Fibroblast of skin of left biceps (primary cell): ENCODE measurements around the gene PLA1A.
"Not testable (repeated sequence)": the region's sequence is repeated elsewhere in the genome, so short reads cannot be mapped to it uniquely, and the experiment has no call there.

Experiments used
- DNase-seq, 2 experiments: peaks; one replicate each; pipeline ENCODE4 v3.0.0-alpha.2; 2013; ENCODE audit warnings: low read depth in 2 of 2

PLA1A gene, protein sequence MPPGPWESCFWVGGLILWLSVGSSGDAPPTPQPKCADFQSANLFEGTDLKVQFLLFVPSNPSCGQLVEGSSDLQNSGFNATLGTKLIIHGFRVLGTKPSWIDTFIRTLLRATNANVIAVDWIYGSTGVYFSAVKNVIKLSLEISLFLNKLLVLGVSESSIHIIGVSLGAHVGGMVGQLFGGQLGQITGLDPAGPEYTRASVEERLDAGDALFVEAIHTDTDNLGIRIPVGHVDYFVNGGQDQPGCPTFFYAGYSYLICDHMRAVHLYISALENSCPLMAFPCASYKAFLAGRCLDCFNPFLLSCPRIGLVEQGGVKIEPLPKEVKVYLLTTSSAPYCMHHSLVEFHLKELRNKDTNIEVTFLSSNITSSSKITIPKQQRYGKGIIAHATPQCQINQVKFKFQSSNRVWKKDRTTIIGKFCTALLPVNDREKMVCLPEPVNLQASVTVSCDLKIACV

DNA sequence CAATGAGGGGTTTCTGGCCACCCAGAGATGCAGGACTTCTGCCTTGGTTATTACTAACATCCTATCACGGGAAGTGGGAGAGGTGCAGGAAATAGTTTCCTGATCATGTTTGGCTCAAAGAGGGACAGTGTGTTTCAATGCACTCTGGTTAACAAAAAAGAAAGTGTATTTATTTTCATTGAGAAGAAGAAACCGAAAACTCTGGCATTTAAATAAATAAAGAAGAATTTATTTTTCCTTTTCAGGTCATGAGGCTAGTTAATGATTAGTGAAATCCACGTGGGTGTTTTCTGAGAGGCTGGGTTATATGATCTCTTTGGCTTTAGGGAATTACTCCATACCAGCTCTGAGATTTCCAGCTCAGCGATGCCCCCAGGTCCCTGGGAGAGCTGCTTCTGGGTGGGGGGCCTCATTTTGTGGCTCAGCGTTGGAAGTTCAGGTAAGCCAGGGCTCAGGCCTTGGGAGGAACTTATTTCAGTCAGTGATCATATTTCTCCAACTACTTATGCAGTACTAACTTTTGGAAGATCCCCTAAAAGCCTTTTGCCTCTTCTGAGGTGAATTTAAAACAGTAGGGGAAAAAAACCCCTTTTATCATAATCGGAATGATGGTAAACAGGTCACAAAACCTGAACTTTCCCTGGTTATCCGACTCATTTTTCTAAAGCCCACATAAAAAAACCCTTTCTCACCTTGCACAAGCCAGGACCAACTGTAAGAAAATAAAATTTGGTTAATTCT, at the start of gene PLA1A:
TSS of gene PLA1A (plus strand) at position 338 of the 741 bp plus-strand sequence. CDS start at position 367, 29 bp downstream.
- no peak for DNase-seq

DNA sequence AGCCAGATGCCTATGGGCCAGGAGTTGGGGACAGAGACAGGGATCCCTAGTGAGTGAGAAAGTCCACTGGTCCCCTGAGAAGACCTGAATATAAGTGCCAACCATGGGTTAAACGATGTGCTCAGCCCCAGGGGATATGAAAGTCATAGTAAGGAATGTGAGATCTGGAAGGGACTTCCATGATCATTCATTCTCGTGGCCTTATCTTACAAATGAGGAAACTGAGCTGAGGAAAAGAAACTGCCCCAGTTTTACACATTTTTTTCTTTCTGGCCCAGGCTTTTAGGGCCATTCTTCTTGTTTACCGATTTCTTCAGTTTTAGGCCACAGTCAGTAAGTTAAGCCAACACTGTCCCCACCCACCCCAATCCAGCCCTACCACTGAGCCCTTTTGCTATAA, 49.3 kb upstream of the PLA1A start:
- no peak for DNase-seq

- DNase-seq: no peak
These were observed 47.3 kb upstream of the PLA1A start for GRCh38 chr3:119550192-119550910.

GRCh38 chr3:119551598-119551997, 46.1 kb upstream of the PLA1A start:
- DNase-seq: no peak

- DNase-seq: not testable (repeated sequence)
These were observed 44.8 kb upstream of the PLA1A start for GRCh38 chr3:119552928-119553327.

- no peak for DNase-seq
These were observed 43.8 kb upstream of the PLA1A start for GRCh38 chr3:119553823-119554415.

DNA sequence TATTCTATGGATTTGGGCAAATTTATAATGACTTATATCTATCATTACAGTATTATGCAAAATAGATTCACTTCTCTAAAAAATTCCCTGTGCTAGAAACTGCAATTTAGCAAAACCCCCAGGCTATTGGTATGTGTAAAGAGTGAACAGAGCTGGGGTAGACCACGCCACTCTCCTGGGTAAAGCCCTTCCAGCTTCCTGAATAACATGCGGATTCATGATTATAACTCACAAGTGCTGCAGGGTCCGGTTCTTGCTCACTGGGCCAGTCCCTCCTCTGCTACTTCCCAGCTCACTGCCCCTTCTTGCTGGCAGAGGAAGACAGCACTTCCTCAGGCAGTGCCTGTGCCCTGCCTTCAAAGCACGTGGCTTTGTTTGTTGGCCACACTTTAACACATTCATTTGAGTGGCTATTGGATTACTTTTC, 42.4 kb upstream of the PLA1A start:
- DNase-seq: no peak

- no peak for DNase-seq
These were observed 41.8 kb upstream of the PLA1A start for GRCh38 chr3:119555929-119556328.

DNA sequence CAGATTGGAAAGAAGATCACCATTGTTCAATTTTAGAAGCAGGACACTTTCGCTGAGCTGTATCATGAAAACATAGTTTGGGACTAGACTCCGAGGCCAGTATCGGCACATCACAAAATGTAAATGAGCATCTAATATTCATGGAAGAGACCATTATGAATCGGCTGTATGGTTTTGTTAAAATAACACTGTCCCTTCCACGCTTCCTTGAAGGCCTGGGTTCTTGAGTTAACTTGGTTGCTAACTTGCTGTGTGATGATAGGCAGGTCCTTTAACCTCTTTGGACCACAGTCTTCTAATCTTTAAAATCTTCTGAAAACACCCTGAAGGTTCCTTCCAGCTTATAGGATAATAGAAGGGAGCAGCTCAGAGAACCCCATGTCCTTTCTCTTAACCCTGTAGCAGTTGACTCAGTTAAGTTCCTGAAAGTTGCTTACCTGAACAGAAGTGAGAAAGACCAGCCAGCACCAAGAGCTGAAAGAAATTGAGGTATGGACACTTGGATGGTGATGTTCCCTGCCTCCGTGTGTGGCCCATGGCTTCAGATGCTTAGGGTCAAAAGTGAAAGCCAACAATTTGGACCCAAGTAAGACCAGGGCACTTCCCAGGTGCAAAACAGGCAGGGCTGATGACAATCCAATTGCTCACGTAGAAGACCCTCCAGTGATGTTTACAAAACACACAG, 40.4 kb upstream of the PLA1A start:
- DNase-seq: no peak

GRCh38 chr3:119557877-119558269, 39.8 kb upstream of the PLA1A start:
- no peak for DNase-seq

DNA sequence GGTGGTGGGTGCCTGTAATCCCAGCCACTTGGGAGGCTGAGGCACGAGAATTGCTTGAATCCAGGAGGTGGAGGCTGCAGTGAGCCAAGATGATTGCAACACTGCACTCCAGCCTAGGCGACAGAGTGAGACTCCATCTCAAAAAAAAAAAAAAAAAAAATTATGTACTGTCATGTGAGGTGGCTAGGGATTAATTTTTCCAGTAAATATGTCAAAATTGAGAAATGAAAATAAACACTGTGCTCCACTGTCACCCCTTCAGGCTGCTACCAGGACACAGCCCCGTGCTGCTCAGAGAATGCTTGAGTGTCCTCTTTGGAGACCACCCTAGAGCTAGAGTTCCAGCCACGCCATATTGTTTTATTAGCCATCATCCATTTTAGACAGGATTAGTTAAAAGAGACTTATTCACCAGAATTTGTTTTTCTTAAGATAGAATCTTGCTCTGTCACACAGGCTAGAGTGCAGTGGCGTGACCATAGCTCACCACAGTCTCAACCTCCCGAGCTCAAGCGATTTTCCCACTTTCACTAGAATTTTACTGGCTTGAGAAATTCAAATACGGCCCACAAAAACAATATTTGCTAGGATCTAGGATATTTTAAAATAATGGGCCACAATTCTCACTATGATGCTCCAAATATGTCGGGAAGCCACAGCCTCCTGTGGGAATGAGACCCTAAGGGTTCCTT, 38.9 kb upstream of the PLA1A start:
- no peak for DNase-seq

- no peak for DNase-seq
These were observed 38.2 kb upstream of the PLA1A start, which contains the start of gene CD80 for GRCh38 chr3:119559441-119559963. Gene CD80 (minus strand): TSS chr3:119559614. CDS start chr3:119557728, 1,886 bp downstream.

- no peak for DNase-seq
These were observed 37.5 kb upstream of the PLA1A start for GRCh38 chr3:119560160-119560559.

DNA sequence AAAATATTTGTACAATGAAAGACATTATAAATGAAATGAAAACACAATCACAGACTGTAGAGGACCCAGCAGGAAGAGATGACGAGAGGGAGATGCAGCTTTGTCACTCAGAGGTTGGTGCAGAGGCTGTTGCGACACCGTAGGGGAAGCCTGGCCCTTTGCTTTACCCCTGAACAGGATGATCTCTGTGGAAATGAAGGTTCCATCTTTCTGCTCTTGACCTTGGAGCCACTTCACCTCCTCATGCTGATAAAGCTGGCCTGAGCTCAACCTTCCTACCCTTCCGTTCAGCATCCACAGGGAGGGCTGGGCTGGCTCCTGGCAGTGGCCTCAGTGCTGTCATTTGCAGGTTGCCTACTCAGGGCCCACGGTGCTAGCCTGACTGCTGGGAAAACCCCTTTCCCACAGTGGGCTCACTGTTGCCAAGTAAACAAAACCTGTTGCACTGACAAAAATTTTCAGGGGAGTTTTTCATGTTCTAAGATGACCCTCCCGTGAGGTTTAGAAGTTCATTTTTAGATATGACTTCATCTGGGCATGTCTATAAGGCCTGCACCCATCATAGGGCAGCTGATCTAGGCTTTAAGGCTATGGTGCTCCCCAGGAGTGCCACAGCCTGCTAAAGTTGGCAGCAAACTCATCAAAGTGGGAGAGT, 35.3 kb upstream of the PLA1A start:
- DNase-seq: no peak

GRCh38 chr3:119563334-119563733, 34.4 kb upstream of the PLA1A start:
- not testable (repeated sequence) for DNase-seq

DNA sequence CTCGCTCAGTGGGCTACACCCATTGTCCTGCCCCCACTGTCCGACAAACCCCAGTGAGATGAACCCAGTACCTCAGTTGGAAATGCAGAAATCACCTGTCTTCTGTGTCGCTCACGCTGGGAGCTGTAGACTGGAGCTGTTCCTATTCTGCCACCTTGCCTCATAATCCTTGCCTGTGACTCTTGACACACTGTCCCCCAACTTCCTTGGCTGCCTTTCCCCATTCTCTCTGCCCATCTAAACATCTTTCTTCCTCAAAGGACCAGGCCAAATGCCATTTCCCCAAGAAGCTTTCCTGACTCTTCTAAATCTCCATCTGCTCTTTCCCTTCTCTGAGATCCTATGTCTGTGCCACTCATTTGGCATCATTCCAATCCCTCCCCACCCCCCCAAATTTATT, 28.5 kb upstream of the PLA1A start:
- DNase-seq: no peak

GRCh38 chr3:119570229-119570628, 27.5 kb upstream of the PLA1A start:
- no peak for DNase-seq

- no peak for DNase-seq
These were observed 26.5 kb upstream of the PLA1A start for GRCh38 chr3:119571230-119571629.

DNA sequence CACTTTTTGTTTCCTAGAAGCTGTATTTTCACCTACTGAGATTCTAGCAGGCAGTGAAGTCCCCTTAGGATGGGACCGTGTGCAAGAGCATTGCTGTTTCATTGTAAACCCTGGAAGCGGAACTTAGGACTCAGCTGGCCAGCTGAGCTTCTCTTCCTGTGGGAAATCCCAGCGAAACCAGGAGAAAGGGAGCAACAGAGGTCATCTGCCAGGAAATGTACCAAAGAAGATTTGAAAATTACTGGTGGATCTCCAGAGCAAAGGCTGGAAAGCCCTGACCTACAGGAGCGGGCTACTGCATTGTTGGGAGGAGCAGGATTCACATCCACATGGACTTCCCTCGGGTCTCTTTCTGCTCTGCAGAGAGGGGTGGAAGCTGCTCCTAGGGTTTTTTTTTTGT, 26.0 kb upstream of the PLA1A start:
- DNase-seq: no peak

DNA sequence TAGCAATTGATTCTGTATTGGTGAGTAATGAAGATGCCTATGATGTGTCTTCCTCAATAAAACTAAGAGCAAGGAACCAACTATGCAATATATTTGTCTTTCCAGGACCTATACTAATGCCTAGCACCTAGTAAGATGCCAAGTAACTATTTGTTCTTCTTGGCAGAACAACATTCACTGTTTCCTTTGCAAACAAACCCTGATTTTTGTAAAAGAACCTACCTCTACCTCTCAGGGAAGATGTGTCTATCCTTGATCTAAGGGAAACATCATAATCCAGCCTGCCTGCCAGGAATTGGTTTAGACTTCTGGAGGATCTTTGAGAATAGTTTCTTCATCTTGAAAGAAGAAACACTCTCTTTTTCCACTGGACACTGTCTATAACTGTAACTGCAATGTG, 22.2 kb upstream of the PLA1A start:
- no peak for DNase-seq
